Stomach (tissue), 4 donors: ENCODE results near the gene FREM1.

Source experiments
- EP300 ChIP-seq: sonication (generic); formaldehyde crosslinking; IDR thresholded peaks from one replicate; pipeline ENCODE4 v1.6.1; 2017; ENCODE audit warnings: antibody characterized with exemption
- POLR2A ChIP-seq, 4 donors: fragments of 450-650 bp; IDR thresholded peaks; one replicate each; pipeline ENCODE4 v1.6.1; 2016; ENCODE audit warnings: antibody characterized with exemption in 4 of 4, control low read depth in 2 of 4, mild to moderate bottlenecking in 1 of 4, moderate library complexity in 1 of 4
- POLR2AphosphoS5 ChIP-seq, 3 donors: sonication (generic); formaldehyde crosslinking; IDR thresholded peaks; one replicate each; pipeline ENCODE4 v1.6.1; 2016; ENCODE audit warnings: antibody characterized with exemption in 3 of 3

GRCh38 chr9:14822666-14823065 lies 87.6 kb downstream of the FREM1 start:
- TF ChIP-seq EP300 (no peak), POLR2A (IDR thresholded peaks at IDR 0.05) (no peak), POLR2AphosphoS5 (IDR thresholded peaks at IDR 0.05) (no peak)
